ENCODE data around the gene HAVCR1.
"Not testable (repeated sequence)": the region's sequence is repeated elsewhere in the genome, so short reads cannot be mapped to it uniquely, and the experiment has no call there.

The HAVCR1 gene

DNA sequence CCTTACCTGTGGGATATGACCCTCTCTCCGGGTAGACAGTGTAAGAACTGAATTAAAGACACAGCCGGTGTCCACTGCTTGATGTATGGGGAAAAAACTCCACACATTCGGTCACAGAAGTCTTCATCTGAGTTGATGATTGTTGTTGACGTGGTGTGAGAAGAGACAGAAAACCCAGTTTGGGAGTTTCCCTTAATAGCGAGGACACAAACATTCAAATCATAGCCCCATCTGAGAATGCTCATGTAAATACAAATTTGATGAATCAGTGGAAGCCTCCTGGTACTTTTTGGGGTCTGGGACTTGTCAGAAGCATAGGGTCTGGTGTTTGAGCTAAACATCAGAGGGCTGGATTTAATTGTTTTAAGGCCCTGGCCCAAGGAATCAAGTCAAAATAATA, 11.0 kb downstream of the HAVCR1 start:
- DNase-seq = no peak

GRCh38 chr5:157047016-157047415, 11.9 kb downstream of the HAVCR1 start:
- DNase-seq = not testable (repeated sequence)

- no peak for DNase-seq
Observed at GRCh38 chr5:157046041-157046440, 12.9 kb downstream of the HAVCR1 start.

DNA sequence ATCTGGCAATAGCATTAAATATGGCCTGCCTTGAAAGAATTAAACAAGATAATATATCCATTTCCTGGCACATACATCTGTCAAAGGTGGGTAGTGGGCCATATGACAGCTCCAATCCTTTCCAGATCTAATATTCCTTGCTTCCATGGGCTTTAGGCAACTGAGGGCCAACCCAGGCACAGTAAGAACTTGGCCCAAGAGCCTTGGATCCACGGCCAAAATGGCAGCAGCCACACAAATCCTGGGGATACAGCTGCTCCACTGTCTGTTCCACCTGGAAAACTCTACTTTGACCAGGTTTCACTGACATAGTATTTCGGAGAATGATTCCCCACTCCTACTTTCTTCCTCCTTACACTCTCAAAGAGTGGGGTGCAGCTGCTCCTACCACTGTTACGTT, 13.3 kb downstream of the HAVCR1 start:
- DNase-seq = no peak

- no peak for DNase-seq
Observed at GRCh38 chr5:157038568-157039187, 20.2 kb downstream of the HAVCR1 start.

GRCh38 chr5:157034106-157035072, 24.5 kb downstream of the HAVCR1 start:
- not testable (repeated sequence) for DNase-seq

- no peak for DNase-seq
Observed at GRCh38 chr5:157033071-157033583, 25.8 kb downstream of the HAVCR1 start.

GRCh38 chr5:157030692-157031091, 28.2 kb downstream of the HAVCR1 start:
- no peak for DNase-seq

DNA sequence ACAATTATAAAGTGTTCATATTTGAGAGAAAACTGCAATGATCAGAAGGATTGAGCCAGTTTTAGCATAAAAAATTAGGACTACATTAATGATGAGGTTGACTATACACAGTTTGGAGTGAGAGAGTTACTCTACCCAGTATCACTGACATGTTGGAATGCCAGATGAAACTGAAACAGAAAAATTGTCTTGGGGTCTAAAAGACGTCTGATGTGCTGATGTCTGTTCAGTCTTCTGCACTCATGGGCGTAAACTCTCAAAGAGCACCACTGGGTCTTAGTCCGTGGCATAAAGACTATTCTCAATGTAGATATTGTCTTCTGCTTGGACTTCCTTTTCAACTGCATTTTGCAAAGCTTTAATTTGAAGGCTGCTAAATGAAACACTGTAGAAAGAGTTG, 29.5 kb downstream of the HAVCR1 start:
- DNase-seq = no peak

DNA sequence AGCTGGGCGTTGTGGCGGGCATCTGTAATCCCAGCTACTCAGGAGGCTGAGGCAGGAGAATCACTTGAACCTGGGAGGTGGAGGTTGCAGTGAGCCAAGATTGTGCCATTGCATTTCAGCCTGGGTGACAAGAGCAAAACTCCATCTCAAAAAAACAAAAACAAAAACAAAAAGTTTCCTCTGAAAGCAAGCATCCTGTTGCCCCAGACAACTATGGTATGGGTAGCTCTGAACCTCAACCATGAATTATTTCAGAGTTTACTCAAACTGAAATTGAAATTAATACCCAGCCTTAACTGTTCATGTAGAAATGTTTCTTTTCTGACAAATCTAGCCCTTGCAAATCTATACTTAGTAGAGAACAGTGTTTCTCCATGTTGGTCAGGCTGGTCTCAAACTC, 31.3 kb downstream of the HAVCR1 start:
- DNase-seq = not testable (repeated sequence)

DNA sequence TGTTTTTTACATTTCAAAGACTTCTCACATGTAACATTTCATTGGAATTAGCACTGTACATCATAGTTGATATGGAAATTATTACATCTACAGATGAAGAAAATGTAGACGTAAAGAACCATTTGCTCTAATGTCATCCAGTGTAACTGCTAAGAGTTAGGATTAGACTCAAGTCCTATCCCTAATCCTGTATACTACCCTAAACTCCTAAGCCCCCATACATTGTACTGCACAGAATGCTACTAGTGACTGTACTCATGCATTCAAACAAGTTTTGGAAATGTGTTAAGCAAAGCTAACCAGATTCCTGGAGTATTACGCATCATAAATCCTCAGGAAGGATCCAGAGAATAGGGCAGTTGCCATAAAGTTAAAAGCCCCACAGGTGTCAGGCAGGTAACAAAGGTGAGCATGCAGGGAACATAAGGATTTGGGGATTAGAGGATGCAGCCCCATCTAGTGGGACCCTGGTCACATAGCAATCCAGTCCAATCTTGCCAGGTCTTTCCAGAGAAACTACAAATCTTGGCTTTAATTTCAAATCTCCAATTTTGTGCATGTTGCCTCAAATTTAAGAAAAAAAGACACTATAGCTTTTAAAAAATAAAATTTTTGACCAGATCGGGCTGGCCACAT, 32.0 kb downstream of the HAVCR1 start:
- no peak for DNase-seq

DNA sequence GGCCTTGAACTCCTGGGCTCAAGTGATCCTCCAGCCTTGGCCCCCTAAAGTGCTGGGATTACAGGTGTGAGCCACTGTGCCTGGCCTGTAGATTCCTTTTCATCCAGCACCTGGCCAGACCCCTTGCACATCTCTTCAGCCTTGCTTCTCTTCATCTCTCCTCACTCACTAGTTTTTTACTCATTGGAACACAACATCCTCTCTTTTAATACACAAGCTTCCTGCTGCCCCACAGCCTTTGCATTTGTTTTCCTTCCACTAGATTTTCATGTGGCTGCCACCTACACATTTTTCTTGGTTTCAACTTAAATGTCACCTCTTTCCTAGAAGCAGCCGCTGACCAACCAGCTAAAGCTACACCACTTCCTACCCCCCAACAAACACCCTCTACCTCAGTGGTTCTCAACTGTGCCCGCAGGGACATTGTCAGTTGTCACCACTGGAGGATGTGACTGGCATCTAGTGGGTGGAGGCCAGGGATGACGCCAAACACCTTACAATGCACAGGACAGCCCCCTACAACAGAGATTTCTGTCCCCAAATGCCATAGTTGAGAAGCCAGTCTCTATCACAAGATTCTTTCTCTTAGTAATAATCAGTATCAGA, 33.7 kb downstream of the HAVCR1 start:
- no peak for DNase-seq

- no peak for DNase-seq
Observed at GRCh38 chr5:157024208-157024959, 34.5 kb downstream of the HAVCR1 start.

GRCh38 chr5:157022024-157022423, 36.9 kb downstream of the HAVCR1 start:
- no peak for DNase-seq

GRCh38 chr5:157020511-157021222, 38.2 kb downstream of the HAVCR1 start:
- no peak for DNase-seq

DNA sequence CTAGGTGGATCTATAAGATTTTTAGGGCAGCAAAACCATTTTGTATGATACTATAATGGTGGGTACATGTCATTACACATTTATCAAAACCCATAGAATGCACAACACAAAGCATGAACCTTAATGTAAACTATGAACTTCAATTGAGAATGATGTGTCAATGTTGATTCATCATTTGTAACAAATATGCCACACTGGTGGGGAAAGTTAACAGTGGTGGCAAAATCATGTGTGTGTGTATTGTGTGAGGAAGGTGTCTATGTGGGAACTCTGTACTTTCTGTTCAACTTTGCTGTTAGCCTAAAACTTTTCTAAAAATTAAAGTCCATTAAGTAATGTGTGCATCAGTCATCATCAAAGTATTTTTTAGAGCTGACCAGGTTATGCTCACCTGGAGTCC, 38.9 kb downstream of the HAVCR1 start:
- no peak for DNase-seq

DNA sequence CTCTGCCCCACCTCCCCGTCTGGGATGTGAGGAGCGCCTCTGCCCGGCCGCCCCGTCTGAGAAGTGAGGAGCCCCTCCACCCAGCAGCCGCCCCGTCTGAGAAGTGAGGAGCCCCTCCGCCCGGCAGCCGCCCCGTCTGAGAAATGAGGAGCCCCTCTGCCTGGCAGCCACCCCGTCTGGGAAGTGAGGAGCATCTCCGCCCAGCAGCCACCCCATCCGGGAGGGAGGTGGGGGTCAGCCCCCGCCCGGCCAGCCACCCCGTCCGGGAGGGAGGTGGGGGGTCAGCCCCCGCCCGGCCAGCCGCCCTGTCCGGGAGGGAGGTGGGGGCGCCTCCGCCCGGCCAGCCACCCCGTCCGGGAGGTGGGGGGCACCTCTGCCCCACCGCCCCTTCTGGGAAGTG, 44.8 kb downstream of the HAVCR1 start:
- DNase-seq = not testable (repeated sequence)

- DNase-seq = no peak
Observed at GRCh38 chr5:157006262-157006661, 52.7 kb downstream of the HAVCR1 start.

GRCh38 chr5:157004893-157005551, 53.9 kb downstream of the HAVCR1 start:
- DNase-seq = no peak

DNA sequence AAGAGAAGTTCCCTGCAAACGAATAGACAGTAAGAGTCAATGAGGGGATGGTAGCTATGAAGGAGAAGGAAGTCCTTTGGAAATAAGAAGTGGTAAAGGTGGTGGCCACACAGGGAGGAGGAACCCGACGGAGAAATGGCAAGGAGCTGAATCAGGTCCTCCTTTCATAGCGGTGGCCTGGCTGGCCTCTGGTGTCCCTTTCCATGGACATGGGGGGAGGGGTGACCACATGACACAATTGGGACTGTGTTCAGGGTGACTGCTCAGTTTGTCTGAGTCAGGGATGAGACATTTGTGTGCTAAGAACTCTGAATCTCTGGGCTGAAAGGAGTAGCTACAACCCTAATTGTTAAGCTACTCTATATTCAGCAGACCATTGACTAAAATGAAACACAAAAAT, 67.2 kb downstream of the HAVCR1 start:
- no peak for DNase-seq

DNA sequence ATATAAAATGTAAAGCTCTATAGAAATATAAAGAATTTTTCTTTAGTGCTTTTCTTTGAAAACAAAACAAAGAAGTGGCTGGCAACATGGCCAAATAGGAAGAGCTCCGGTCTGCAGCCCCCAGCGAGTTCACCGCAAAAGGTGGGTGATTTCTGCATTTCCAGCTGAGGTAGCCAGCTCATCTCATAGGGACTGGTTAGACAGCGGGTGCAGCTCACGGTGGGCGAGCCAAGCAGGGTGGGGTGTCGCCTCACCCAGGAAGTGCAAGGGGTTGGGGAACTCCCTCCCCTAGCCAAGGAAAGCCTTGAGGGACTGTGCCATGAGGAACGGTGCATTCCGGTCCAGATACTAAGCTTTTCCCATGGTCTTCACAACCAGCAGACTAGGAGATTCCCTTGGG, 74.9 kb downstream of the HAVCR1 start:
- no peak for DNase-seq

Data from SHP77 treated with DMSO at 0.1 percent for 48 hours (cell line).